HG03575 (cell line): Measurements from ENCODE around the gene EVPL.
"Not testable (repeated sequence)": the region's sequence is repeated elsewhere in the genome, so short reads cannot be mapped to it uniquely, and the experiment has no call there.

Source experiments
- ATAC-seq: cut with Tn5 transposase; IDR thresholded peaks from one replicate; pipeline ENCODE4 v1.9.1; 2021; ENCODE audit not compliant: unreplicated experiment, insufficient number of reproducible peaks, low FRiP score; ENCODE audit errors: extremely low read depth

Gene EVPL

GRCh38 chr17:76049239-76049638, 22.1 kb upstream of the EVPL start:
- ATAC-seq, result no peak

- ATAC-seq, result no peak
Measured at GRCh38 chr17:76048711-76049110, 21.6 kb upstream of the EVPL start.

GRCh38 chr17:76048025-76048605, 21.0 kb upstream of the EVPL start:
- no peak for ATAC-seq

- no peak for ATAC-seq
Measured at GRCh38 chr17:76046064-76046463, 19.0 kb upstream of the EVPL start.

- ATAC-seq, result not testable (repeated sequence)
Measured at GRCh38 chr17:76044475-76045007, 17.4 kb upstream of the EVPL start.

GRCh38 chr17:76042868-76043267, 15.8 kb upstream of the EVPL start:
- not testable (repeated sequence) for ATAC-seq

- no peak for ATAC-seq
Measured at GRCh38 chr17:76040376-76040775, 13.3 kb upstream of the EVPL start.

GRCh38 chr17:76039121-76039520, 12.0 kb upstream of the EVPL start:
- no peak for ATAC-seq

GRCh38 chr17:76038050-76038449, 10.9 kb upstream of the EVPL start:
- no peak for ATAC-seq

- no peak for ATAC-seq
Measured at GRCh38 chr17:76036497-76037261, 9.6 kb upstream of the EVPL start.

- ATAC-seq, result no peak
Measured at GRCh38 chr17:76034428-76035350, 7.6 kb upstream of the EVPL start.

GRCh38 chr17:76033139-76033538, 6.0 kb upstream of the EVPL start:
- no peak for ATAC-seq

GRCh38 chr17:76032780-76033108, 5.6 kb upstream of the EVPL start:
- no peak for ATAC-seq

- no peak for ATAC-seq
Measured at GRCh38 chr17:76032073-76032779, 5.1 kb upstream of the EVPL start.

GRCh38 chr17:76026714-76027158, 370 bp downstream of the EVPL start:
- ATAC-seq, result no peak

GRCh38 chr17:76025294-76025693, 1.8 kb downstream of the EVPL start:
- no peak for ATAC-seq

GRCh38 chr17:76024353-76024752, 2.8 kb downstream of the EVPL start:
- no peak for ATAC-seq

- ATAC-seq, result no peak
Measured at GRCh38 chr17:76023900-76024237, 3.2 kb downstream of the EVPL start.
